ENCODE results near the gene TBX21. TPM values are rescaled to one million over a fixed set of nuclear protein-coding genes. Genes with fewer than 3 reads are reported as not detected.
A peak's percentile ranks its signal among the peaks of the same experiment; 100 is the strongest.

Gene TBX21
- total RNA-seq, 1 donor, result 15.7 TPM

DNA sequence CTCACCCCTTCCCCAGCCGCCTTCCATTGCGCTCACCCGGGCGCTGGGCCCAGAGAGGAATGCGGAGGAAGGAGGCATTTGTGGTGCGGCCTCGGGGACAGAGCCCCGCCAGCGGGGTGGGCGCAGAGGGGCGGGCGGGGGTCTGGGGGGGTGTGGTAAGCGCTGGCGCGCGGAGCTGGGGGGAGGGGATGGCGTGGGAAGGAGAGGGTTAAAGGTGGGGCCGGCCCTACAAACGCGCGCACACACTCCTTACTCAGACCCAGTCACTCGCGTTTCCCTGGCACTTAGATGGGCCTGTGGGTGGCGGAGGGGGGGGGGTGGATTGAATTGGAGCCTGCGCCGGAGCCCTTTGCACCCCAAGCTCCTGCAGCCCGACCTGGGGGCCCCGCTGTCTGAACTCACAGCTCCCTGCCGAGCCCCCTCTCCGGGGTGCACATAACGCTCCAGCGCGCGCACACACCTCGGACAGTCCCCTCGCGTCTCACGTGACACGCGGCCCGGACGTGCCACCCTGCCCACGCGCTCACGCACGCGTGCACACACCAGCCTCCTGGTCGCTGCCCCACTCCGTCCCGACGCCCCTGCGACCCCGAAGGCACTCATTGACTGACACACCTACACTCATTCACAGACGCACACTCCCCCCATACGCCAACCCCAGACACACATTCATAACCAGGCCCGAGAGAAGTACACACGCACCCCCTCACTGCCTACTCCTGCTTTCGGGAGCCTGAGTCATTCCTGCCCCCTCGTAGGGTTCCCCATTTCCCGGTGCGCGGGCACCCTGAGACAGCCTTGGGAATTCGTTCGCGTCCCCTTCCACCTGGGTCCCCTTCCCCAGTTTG is 38.2 kb upstream of the TBX21 start:
- Histone ChIP-seq H3K4me1 (ENCODE audit: insufficient read depth, low read length) (peaks cover 45% of the 10 kb centered on the region), H3K9me3 (ENCODE audit: low read depth, low read length) (no peaks in the 10 kb centered on the region), H3K4me3 (ENCODE audit: low read length) (peak overlapping the region; percentile 45), H3K27me3 (ENCODE audit: insufficient read depth, low read length) (peaks cover 5% of the 10 kb centered on the region)

DNA sequence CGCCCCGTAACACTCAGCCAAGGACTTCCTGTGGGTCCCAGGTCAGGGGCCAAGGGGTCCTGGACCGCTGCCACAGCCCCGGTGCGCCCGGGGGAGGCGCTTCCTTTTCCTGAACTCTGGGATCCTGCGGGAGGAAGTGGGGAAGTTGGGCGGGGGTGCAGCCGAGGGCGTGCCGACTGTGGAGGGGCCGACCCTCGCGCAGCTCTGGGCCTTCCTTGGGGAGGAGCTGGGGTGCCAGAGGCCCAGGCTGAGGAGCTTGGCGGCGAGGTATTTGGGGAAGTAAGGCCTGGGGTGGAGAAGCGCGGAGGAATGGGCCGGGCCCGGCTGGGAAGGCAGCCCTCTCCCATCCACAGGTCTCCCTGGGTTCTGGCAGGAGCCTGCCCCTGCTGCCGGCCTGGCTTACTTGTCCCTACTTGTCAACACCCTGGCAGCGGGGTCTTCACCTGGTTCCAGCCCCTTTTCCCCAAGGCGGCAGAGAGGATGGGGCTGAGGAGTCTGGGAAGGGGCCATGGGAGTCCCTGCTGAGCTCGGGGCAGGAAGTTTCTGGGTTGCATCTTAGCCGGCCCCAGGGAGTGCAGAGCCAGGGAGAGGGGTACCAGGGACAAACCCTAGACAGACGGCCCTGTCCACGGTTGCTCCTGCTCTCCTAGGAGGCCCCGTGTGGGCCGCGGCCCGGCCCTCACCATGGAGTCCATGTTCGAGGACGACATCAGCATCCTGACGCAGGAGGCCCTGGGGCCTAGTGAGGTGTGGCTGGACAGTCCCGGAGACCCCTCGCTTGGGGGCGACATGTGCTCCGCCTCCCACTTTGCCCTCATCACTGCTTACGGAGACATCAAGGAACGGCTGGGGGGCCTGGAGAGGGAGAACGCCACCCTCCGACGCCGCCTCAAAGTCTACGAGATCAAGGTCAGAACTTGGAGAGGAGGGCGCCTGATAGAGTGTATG is 37.3 kb upstream of the TBX21 start:
- Histone ChIP-seq H3K4me1 (ENCODE audit: insufficient read depth, low read length) (peaks cover 45% of the 10 kb centered on the region), H3K9me3 (ENCODE audit: low read depth, low read length) (no peaks in the 10 kb centered on the region), H3K4me3 (ENCODE audit: low read length) (peak overlapping the region; percentile 36), H3K27me3 (ENCODE audit: insufficient read depth, low read length) (peaks cover 5% of the 10 kb centered on the region)

DNA sequence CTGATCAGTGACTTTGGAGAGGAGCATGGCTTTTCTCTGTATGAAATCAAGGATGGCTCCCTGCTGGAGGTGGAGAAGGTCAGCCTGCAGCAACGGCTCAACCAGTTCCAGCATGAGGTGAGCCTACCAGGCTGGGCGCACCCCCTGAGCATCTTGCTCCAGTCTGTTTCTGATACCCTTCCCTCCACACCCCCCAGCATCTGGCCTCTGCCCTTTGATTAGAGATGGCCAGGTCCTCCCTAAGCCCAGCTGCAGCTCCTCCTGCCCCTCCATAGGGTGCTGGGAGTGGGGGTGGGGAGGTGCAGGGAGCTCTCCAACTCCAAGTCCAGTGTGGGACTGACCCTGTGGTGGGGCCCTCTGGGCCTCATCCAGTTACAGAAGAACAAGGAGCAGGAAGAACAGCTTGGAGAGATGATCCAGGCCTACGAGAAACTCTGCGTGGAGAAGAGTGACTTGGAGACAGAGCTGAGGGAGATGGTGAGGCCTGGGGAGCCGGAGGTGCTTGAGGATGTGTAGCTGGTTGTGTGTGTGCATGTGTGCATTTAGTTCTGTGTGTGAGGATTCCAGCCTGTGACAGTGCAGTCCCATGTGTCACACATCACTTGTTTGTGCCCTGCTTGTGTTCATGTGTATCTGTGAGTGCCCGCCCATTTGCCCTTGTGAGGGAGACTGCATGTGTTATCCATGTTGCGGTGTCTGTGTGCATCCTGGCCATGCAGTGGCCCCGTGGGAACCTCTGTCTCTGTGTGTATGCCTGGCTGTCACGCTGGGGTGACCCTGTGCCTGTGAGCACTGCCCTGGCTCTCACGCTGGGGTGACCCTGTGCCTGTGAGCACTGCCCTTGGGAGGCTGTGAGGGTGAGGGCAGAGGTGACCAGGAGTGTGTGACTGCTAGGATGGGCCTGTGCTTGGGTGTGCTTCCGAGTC is 36.1 kb upstream of the TBX21 start:
- peaks cover 51% of the 10 kb centered on the region for H3K4me1 ChIP-seq (ENCODE audit: insufficient read depth, low read length)
- H3K27me3 ChIP-seq (ENCODE audit: insufficient read depth, low read length), result peaks cover 5% of the 10 kb centered on the region
- H3K4me3 ChIP-seq (ENCODE audit: low read length), result no peak overlapping the region
- no peaks in the 10 kb centered on the region for H3K9me3 ChIP-seq (ENCODE audit: low read depth, low read length)

DNA sequence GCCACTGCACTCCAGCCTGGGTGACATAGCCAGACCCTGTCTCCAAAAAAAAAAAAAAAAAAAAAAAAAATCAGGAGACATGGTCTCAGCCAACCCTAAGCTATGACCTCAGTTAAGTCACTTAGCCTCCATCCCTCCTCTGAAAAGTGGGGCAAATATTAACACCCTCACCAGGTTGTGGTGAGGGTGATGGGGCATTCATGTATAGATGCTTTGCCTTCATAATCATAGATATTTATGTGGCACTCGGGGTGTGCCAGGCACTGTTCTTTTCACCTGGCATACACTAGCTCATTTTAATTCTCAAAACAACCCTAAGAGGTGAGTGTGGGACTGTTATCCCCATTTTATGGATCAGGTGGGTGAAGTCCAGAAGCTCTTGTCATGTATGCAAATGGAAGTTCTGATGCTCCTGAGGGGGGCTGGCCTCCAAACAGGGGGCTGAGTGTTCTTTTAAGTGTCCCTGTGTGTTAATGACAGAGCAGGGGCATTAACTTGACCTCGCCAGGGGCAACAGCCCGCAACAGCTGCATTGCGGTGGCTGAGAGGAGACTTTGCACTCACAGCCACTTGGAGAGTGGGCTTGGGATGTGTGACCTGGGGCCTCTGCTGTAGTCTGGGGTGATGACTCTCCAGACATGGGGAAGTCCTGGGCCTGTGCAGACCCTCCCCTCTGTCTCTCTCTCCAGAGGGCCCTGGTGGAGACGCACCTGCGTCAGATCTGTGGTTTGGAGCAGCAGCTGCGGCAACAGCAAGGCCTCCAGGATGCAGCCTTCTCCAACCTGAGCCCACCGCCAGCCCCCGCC is 34.9 kb upstream of the TBX21 start:
- H3K4me3 ChIP-seq (ENCODE audit: low read length), result no peak overlapping the region
- no peaks in the 10 kb centered on the region for H3K9me3 ChIP-seq (ENCODE audit: low read depth, low read length)
- H3K4me1 ChIP-seq (ENCODE audit: insufficient read depth, low read length), result peaks cover 51% of the 10 kb centered on the region
- H3K27me3 ChIP-seq (ENCODE audit: insufficient read depth, low read length), result peaks cover 2% of the 10 kb centered on the region

DNA sequence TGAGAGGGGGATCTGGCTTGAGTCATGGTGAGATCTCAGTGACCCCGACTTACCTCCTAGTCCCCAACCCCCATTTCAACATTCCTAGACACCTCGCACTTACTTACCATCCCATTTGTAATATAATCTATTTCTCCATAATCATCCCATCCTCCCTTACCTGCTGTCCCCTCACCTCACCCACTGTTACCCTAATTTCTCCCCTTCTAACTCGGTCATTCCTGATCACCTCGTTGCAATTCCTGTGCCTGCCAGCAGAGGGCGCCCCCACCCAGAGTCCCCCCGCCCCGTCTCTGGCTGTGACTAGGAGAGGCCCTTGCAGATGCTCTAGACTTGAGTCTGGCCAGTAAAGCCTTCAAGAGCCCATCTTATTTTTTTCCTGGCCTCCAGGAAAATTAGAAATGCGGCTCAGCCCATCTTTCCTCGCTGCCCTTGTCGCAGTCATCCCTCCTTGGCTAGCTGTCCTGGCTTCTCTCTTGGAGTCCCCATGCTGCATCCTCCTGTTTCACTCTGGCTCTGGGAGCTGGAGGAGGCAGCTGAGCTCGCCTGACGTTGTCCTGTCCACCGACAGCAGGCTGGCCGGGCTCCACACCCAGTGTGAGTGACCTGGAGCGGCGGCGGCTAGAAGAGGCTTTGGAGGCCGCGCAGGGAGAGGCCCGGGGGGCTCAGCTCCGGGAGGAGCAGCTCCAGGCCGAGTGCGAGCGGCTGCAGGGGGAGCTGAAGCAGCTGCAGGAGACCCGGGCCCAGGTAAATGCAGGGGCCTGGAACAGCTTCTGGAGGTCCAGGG is 34.1 kb upstream of the TBX21 start:
- Histone ChIP-seq H3K4me1 (ENCODE audit: insufficient read depth, low read length) (peaks cover 54% of the 10 kb centered on the region), H3K27me3 (ENCODE audit: insufficient read depth, low read length) (no peaks in the 10 kb centered on the region), H3K9me3 (ENCODE audit: low read depth, low read length) (no peaks in the 10 kb centered on the region), H3K4me3 (ENCODE audit: low read length) (no peak overlapping the region)

DNA sequence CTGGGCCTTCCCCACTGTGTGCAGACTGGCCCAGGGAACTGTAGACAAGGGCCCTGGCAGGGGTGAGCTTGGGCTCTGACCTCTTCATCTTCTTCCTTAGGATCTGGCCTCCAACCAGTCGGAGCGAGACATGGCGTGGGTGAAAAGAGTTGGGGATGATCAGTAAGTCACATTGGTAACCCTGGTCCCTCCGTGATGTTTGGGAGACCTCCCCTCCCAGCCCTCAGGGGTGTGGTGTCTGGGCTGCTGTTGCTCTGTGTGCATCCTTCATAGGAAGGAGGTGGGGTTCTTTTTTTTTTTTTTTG is 33.5 kb upstream of the TBX21 start:
- H3K9me3 ChIP-seq (ENCODE audit: low read depth, low read length), result no peaks in the 10 kb centered on the region
- H3K27me3 ChIP-seq (ENCODE audit: insufficient read depth, low read length), result no peaks in the 10 kb centered on the region
- peaks cover 59% of the 10 kb centered on the region for H3K4me1 ChIP-seq (ENCODE audit: insufficient read depth, low read length)
- no peak overlapping the region for H3K4me3 ChIP-seq (ENCODE audit: low read length)

DNA sequence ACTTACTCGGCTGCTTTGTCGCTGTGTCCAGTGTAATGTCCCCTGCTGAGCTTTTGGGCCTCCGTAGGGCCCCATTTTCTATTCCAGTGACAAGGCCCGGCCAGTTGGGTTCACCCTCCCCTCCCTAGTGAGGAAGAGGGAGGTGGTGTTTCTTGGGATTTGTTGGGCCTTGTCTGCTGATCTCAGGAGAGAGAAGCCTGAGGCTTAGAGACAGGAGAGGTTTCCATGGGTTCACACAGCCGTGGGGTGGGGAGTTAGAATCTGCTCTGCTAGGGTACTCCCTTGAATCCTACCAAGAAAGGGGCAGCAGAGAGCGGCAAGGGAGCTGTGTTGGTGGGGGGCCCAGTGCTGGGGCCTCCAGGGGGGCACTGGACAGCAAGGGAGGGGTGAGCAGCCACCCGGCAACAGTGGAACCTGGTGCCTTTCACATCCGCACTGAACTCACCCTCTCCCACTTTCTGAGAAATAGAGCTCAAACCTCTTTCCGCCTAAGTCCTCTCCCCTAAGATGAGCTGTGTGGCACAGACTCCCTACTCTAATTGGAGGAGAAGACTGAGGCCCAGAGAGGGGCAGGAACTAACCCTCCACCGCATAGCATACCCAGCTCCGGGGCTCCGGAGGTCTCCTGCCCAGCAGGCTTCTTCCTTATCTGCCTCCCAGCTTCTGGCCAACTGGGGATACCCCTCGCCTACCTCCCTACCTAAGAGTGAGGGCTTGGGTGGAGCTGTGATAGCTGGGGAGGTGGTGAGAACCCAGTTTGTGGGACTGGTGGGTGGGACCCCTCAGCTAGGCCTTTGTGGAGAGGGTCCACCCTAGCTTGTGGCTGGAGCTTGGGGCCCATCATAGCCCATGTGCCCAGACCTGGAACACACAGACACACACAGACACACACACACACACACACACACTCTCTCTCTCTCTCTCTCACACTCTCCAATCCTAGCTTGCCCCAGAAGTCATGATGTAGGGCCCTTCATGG is 32.3 kb upstream of the TBX21 start:
- Histone ChIP-seq H3K4me3 (ENCODE audit: low read length) (peak overlapping the region; percentile 32), H3K9me3 (ENCODE audit: low read depth, low read length) (no peaks in the 10 kb centered on the region), H3K4me1 (ENCODE audit: insufficient read depth, low read length) (peaks cover 61% of the 10 kb centered on the region), H3K27me3 (ENCODE audit: insufficient read depth, low read length) (no peaks in the 10 kb centered on the region)

DNA sequence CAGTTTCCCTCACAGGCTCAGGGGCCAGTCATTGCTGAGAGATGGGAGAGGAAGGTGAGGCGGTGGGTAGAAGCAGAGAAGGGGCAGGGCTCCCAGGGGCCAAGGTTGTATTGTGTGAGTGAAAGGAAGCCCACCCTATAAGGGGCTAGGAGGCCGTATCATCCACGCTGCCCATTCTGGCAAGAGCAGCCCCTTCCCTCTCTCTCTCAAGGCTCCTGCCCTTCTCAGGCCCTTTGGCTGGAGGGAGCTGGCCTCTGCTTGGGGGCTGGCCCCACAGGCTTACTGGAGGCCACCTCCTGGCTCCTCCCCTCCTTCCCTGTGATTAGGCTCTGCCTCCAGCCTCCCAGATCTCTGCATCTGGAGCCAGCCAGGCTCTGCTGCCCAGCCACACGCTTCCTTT is 31.4 kb upstream of the TBX21 start:
- Histone ChIP-seq H3K4me1 (ENCODE audit: insufficient read depth, low read length) (peaks cover 65% of the 10 kb centered on the region), H3K4me3 (ENCODE audit: low read length) (no peak overlapping the region), H3K27me3 (ENCODE audit: insufficient read depth, low read length) (no peaks in the 10 kb centered on the region)

DNA sequence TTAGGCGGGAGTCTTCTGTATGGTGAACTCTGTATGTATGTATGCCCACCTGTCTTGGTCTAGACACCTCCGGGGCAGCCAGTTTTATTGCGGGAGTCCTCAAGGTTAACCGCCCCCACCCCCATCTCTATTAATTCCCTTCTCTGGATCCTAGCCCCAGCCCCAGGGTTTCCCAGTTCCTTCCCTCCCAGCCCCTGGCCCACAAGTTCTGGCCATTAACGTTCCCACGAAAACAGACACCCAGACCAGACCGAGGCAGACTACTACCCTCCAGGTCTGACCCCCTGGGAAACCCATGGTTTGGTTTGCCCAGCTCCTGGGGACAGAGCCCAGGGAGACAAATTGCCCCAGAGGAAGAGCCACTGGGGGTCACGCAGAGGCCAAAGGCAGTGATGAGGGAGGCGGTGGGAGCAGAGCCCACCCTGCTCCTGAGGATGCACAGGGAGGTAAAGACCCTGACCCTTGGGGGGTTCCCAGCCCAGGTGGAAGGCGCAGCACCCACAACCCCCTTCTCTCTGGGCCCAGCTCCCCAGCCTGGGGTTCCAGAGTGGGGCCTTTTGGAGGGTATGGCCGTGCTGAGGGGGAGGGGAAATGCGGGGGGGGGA is 30.5 kb upstream of the TBX21 start:
- no peaks in the 10 kb centered on the region for H3K27me3 ChIP-seq (ENCODE audit: insufficient read depth, low read length)
- H3K4me3 ChIP-seq (ENCODE audit: low read length), result no peak overlapping the region
- H3K9me3 ChIP-seq (ENCODE audit: low read depth, low read length), result no peaks in the 10 kb centered on the region
- H3K4me1 ChIP-seq (ENCODE audit: insufficient read depth, low read length), result peaks cover 74% of the 10 kb centered on the region

More for the DNA sequence above, 31.4 kb upstream of the TBX21 start:
- H3K9me3 ChIP-seq (ENCODE audit: low read depth, low read length), result no peaks in the 10 kb centered on the region

DNA sequence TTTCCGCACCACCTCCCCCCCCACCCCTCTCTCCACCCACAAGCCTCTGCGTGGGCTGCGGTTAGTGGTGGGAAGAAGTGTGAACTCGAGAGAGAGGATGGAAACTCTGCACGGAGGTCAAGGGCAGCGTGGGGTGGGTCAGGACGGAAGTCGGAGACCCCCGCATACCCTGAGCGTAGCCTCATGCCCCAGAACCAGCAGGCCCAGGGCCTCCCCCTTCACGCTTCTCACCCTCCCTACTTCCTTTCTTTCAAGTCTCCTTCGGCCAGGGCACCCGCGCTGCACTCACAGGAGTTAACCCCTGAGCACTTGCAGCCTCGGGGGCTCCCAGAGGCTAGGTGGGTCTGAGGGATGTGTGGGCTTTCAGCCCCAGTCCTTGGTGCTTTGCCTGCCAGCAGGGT is 29.8 kb upstream of the TBX21 start:
- no peaks in the 10 kb centered on the region for H3K27me3 ChIP-seq (ENCODE audit: insufficient read depth, low read length)
- H3K9me3 ChIP-seq (ENCODE audit: low read depth, low read length), result no peaks in the 10 kb centered on the region
- no peak overlapping the region for H3K4me3 ChIP-seq (ENCODE audit: low read length)
- peaks cover 75% of the 10 kb centered on the region for H3K4me1 ChIP-seq (ENCODE audit: insufficient read depth, low read length)

DNA sequence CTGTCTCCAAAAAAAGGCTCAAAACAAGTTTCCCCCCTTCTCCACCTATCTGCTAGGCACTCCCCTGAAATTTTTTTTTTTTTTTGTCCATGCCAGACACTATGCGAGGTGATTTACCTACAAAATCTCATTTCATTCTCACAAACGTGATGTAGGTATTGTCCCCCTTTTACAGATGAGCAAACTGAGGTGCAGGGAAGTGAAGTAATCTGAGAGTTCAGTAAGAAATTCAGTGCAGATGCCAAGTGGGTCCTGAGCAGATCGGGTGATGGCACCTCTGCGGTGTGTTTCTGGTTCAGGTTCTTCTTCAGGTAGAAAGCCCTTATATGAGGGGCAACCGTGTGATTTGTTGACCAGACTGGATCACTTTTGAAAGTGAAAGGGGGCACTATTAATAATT is 29.4 kb upstream of the TBX21 start:
- H3K27me3 ChIP-seq (ENCODE audit: insufficient read depth, low read length), result no peaks in the 10 kb centered on the region
- peaks cover 70% of the 10 kb centered on the region for H3K4me1 ChIP-seq (ENCODE audit: insufficient read depth, low read length)
- H3K4me3 ChIP-seq (ENCODE audit: low read length), result no peak overlapping the region
- H3K9me3 ChIP-seq (ENCODE audit: low read depth, low read length), result no peaks in the 10 kb centered on the region

DNA sequence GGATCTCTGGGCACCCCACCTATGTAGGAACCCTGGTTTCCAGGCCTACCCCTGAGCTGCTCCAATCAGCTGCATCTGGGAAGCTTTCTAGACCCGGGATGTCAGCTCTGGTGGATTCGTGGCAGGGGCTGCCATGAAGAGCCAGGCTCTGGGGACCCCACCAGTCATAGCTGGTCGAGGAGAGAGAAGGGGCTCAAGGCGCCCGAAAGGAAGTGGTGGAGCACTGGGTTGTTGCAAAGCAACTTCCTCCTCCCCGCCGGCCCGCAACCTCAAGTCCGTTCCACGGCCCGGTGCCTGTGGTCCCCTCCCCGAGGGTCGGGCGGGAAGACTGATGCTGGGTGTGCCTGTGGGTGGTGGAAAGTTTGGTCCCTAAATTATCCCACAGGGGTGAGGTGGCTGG is 28.9 kb upstream of the TBX21 start:
- peaks cover 67% of the 10 kb centered on the region for H3K4me1 ChIP-seq (ENCODE audit: insufficient read depth, low read length)
- no peak overlapping the region for H3K4me3 ChIP-seq (ENCODE audit: low read length)
- H3K27me3 ChIP-seq (ENCODE audit: insufficient read depth, low read length), result no peaks in the 10 kb centered on the region
- no peaks in the 10 kb centered on the region for H3K9me3 ChIP-seq (ENCODE audit: low read depth, low read length)
